ENCODE measurements around the gene NSD2.

The NSD2 gene

GRCh38 chr4:1864076-1865008, 6.9 kb upstream of the NSD2 start:
- TF ChIP-seq CTCF (IDR thresholded peaks at IDR 0.05; ENCODE audit: extremely low read depth, insufficient read depth, missing control alignments): no peak
- in situ Hi-C loops (cut with MboI; ENCODE audit: low pct_unique_long_range_greater_than_20kb, low sequenced_read_pairs, unreplicated experiment): no loop called here
- no peak for DNase-seq (ENCODE audit: low spot score)

DNA sequence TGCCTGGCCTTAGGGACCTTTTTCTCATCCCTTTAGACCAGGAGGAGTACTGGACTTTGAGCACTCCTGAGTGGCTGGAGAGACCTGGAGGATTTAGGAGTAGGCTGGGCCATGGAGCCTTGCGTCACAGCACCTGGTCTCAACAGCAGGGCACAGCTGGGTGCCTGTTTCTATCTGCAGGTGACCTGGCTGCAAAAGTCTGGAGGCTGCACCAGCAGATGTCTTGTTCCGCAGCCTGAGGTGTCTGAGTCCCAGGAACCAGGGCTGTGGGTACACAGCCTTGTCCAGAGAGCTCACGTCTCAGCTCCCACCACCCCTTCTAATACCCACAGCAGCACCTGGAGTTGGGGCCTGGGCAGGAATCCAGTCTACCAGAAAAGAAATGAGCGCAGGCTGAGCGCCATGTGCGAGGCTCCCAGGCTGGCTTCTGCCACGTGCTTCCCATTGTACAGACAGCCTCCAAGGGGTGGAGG, 5.0 kb upstream of the NSD2 start:
- TF ChIP-seq CTCF (IDR thresholded peaks at IDR 0.05; ENCODE audit: extremely low read depth, insufficient read depth, missing control alignments): no peak
- in situ Hi-C loops (cut with MboI; ENCODE audit: low pct_unique_long_range_greater_than_20kb, low sequenced_read_pairs, unreplicated experiment): no loop called here
- DNase-seq (ENCODE audit: low spot score): no peak

GRCh38 chr4:1868293-1868692, 2.9 kb upstream of the NSD2 start:
- TF ChIP-seq CTCF (IDR thresholded peaks at IDR 0.05; ENCODE audit: extremely low read depth, insufficient read depth, missing control alignments): no peak
- DNase-seq (ENCODE audit: low spot score): no peak
- in situ Hi-C loops (cut with MboI; ENCODE audit: low pct_unique_long_range_greater_than_20kb, low sequenced_read_pairs, unreplicated experiment): no loop called here

GRCh38 chr4:1868912-1869311, 2.3 kb upstream of the NSD2 start:
- TF ChIP-seq CTCF (IDR thresholded peaks at IDR 0.05; ENCODE audit: extremely low read depth, insufficient read depth, missing control alignments): no peak
- in situ Hi-C loops (cut with MboI; ENCODE audit: low pct_unique_long_range_greater_than_20kb, low sequenced_read_pairs, unreplicated experiment): no loop called here
- no peak for DNase-seq (ENCODE audit: low spot score)

- no peak for DNase-seq (ENCODE audit: low spot score)
- in situ Hi-C loops (cut with MboI; ENCODE audit: low pct_unique_long_range_greater_than_20kb, low sequenced_read_pairs, unreplicated experiment): no loop called here
- no peak for TF ChIP-seq CTCF (IDR thresholded peaks at IDR 0.05; ENCODE audit: extremely low read depth, insufficient read depth, missing control alignments)
These were observed 1.5 kb upstream of the NSD2 start for GRCh38 chr4:1869530-1870327.

DNA sequence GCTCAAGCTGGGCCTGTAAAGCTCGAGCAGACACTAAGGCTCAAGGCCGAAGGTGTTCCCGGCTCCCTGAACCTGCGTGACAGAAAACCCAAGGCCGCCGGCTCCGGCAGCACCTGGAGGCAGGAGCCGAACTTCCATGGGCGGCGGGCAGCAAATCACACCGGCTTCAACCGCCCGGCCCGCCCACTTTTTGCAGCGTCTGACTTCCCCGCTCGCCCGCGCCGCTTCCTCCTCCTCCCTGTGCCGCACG, 940 bp upstream of the NSD2 start:
- in situ Hi-C loops (cut with MboI; ENCODE audit: low pct_unique_long_range_greater_than_20kb, low sequenced_read_pairs, unreplicated experiment): no loop called here
- DNase-seq (ENCODE audit: low spot score): peak; percentile 85
- no peak for TF ChIP-seq CTCF (IDR thresholded peaks at IDR 0.05; ENCODE audit: extremely low read depth, insufficient read depth, missing control alignments)

All from GM13977 (cell line).